SK-N-SH treated with all-trans-retinoic acid at 6 μM for 48 hours (cell line): ENCODE measurements around the gene GRIN3A.

Source experiments
- ARNTL ChIP-seq: fragments of 450-650 bp; formaldehyde crosslinking; IDR thresholded peaks from 2 replicates; pipeline ENCODE4 v1.5.0; 2020; ENCODE audit warnings: low read depth, mild to moderate bottlenecking, moderate library complexity, borderline replicate concordance
- BACH2 ChIP-seq: fragments of 250-450 bp; sonication (Bioruptor Pico); IDR thresholded peaks from 2 replicates; pipeline ENCODE4 v1.9.0; 2021; ENCODE audit warnings: mild to moderate bottlenecking, borderline replicate concordance
- CSDC2 ChIP-seq: fragments of 250-450 bp; sonication (Bioruptor Pico); IDR thresholded peaks from 2 replicates; pipeline ENCODE4 v1.5.0; 2020; ENCODE audit warnings: mild to moderate bottlenecking, moderate library complexity
- ESRRG ChIP-seq: fragments of 250-450 bp; sonication (Bioruptor Pico); IDR thresholded peaks from 2 replicates; pipeline ENCODE4 v1.6.1; 2021; ENCODE audit warnings: mild to moderate bottlenecking
- GLIS3 ChIP-seq: fragments of 250-450 bp; sonication (Bioruptor Pico); IDR thresholded peaks from 2 replicates; pipeline ENCODE4 v1.5.0; 2020; ENCODE audit warnings: mild to moderate bottlenecking, moderate library complexity
- POU6F1 ChIP-seq: fragments of 250-450 bp; sonication (Bioruptor Pico); IDR thresholded peaks from 2 replicates; pipeline ENCODE4 v1.8.0; 2021; ENCODE audit warnings: low read depth, mild to moderate bottlenecking, moderate library complexity, borderline replicate concordance
- RARB ChIP-seq: fragments of 250-450 bp; sonication (Bioruptor Pico); IDR thresholded peaks from 2 replicates; pipeline ENCODE4 v1.8.0; 2021; ENCODE audit warnings: mild to moderate bottlenecking, moderate library complexity
- SNAI2 ChIP-seq: fragments of 250-450 bp; sonication (Bioruptor Pico); IDR thresholded peaks from 2 replicates; pipeline ENCODE4 v1.5.0; 2020; ENCODE audit warnings: mild to moderate bottlenecking, moderate library complexity
- TSHZ2 ChIP-seq: fragments of 250-450 bp; sonication (Bioruptor Pico); IDR thresholded peaks from 2 replicates; pipeline ENCODE4 v1.5.0; 2020; ENCODE audit warnings: mild to moderate bottlenecking, moderate library complexity
- ZC3H10 ChIP-seq: fragments of 250-450 bp; sonication (Bioruptor Pico); IDR thresholded peaks from 2 replicates; pipeline ENCODE4 v1.5.1; 2021; ENCODE audit warnings: mild to moderate bottlenecking, moderate library complexity
- TF ChIP-seq, protein P1 (sequence below): fragments of 250-450 bp; sonication (Bioruptor Pico); IDR thresholded peaks from 2 replicates; pipeline ENCODE4 v1.5.1; 2020; ENCODE audit warnings: low read depth, mild to moderate bottlenecking, moderate library complexity
- TF ChIP-seq, protein P2 (sequence below): fragments of 250-450 bp; sonication (Bioruptor Pico); IDR thresholded peaks from 2 replicates; pipeline ENCODE4 v1.5.1; 2021; ENCODE audit warnings: mild to moderate bottlenecking, moderate library complexity
- TF ChIP-seq, protein P3 (sequence below): fragments of 250-450 bp; sonication (Bioruptor Pico); IDR thresholded peaks from 2 replicates; pipeline ENCODE4 v1.8.0; 2020; ENCODE audit warnings: mild to moderate bottlenecking, moderate library complexity, borderline replicate concordance

DNA sequence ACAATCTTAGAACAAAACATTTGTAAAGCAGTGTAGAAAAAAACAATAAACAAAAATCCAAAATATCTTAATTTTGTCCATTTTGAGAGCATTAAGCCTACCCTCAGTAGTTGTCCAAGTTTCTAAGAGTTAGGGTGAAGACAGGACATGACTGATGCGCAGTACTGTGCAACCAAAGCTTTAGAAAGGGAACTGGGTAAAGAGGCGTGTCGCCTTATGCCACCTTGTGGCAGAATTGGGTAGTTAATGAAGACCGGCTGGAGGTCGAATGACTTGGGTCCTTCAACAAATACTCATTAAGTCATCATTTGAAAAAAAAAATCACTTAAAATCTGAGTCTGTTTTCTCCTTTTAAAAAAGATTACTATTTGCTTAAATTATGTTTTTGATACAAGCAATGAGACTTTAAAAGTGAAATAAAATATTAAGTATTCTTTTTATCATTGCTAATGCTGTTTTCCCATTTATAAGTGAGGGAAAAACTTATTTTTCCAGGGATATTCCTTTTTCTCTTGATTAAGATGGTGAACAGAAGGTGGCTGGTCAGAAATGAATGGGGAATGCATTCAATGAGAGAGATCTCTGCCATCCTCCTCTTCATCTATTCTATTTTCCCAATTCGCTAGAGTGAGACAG lies 208.3 kb downstream of the GRIN3A start:
- no peak for TF ChIP-seq ARNTL (CRISPR knock-in tag)
- TF ChIP-seq RARB (CRISPR knock-in tag), result no peak
- TF ChIP-seq BACH2 (CRISPR knock-in tag), result no peak
- TF ChIP-seq, protein P1, sequence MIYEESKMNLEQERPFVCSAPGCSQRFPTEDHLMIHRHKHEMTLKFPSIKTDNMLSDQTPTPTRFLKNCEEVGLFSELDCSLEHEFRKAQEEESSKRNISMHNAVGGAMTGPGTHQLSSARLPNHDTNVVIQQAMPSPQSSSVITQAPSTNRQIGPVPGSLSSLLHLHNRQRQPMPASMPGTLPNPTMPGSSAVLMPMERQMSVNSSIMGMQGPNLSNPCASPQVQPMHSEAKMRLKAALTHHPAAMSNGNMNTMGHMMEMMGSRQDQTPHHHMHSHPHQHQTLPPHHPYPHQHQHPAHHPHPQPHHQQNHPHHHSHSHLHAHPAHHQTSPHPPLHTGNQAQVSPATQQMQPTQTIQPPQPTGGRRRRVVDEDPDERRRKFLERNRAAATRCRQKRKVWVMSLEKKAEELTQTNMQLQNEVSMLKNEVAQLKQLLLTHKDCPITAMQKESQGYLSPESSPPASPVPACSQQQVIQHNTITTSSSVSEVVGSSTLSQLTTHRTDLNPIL (CRISPR knock-in tag), result no peak
- no peak for TF ChIP-seq ESRRG (CRISPR knock-in tag)
- TF ChIP-seq ZC3H10, result no peak
- TF ChIP-seq GLIS3 (CRISPR knock-in tag), result no peak
- TF ChIP-seq, protein P2, sequence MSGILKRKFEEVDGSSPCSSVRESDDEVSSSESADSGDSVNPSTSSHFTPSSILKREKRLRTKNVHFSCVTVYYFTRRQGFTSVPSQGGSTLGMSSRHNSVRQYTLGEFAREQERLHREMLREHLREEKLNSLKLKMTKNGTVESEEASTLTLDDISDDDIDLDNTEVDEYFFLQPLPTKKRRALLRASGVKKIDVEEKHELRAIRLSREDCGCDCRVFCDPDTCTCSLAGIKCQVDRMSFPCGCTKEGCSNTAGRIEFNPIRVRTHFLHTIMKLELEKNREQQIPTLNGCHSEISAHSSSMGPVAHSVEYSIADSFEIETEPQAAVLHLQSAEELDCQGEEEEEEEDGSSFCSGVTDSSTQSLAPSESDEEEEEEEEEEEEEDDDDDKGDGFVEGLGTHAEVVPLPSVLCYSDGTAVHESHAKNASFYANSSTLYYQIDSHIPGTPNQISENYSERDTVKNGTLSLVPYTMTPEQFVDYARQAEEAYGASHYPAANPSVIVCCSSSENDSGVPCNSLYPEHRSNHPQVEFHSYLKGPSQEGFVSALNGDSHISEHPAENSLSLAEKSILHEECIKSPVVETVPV (CRISPR knock-in tag), result no peak
- TF ChIP-seq, protein P3, sequence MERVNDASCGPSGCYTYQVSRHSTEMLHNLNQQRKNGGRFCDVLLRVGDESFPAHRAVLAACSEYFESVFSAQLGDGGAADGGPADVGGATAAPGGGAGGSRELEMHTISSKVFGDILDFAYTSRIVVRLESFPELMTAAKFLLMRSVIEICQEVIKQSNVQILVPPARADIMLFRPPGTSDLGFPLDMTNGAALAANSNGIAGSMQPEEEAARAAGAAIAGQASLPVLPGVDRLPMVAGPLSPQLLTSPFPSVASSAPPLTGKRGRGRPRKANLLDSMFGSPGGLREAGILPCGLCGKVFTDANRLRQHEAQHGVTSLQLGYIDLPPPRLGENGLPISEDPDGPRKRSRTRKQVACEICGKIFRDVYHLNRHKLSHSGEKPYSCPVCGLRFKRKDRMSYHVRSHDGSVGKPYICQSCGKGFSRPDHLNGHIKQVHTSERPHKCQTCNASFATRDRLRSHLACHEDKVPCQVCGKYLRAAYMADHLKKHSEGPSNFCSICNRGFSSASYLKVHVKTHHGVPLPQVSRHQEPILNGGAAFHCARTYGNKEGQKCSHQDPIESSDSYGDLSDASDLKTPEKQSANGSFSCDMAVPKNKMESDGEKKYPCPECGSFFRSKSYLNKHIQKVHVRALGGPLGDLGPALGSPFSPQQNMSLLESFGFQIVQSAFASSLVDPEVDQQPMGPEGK, result no peak
- TF ChIP-seq SNAI2 (CRISPR knock-in tag), result no peak
- no peak for TF ChIP-seq TSHZ2
- no peak for TF ChIP-seq CSDC2 (CRISPR knock-in tag)
- no peak for TF ChIP-seq POU6F1 (CRISPR knock-in tag)
